Type B pancreatic cell (in vitro differentiated cells): ENCODE measurements around the gene UBE2D2. TPM values are rescaled to one million over a fixed set of nuclear protein-coding genes. Genes with fewer than 3 reads are reported as not detected.
A peak's percentile ranks its signal among the peaks of the same experiment; 100 is the strongest.

Source experiments
- DNase-seq: peaks from one replicate; pipeline ENCODE4 v3.0.0; 2021; ENCODE audit warnings: mixed read lengths; ENCODE audit not compliant: unreplicated experiment; ENCODE audit errors: extremely low spot score
- H3K27ac Mint-ChIP-seq: 2 replicates; pipeline ENCODE4 v1.8.0; 2021; ENCODE audit warnings: mild to moderate bottlenecking, mixed read lengths
- H3K27me3 Mint-ChIP-seq: 2 replicates; pipeline ENCODE4 v1.8.0; 2021; ENCODE audit warnings: mixed read lengths
- H3K36me3 Mint-ChIP-seq: 2 replicates; pipeline ENCODE4 v1.8.0; 2021; ENCODE audit warnings: mixed read lengths
- H3K4me1 Mint-ChIP-seq: one replicate; pipeline ENCODE4 v1.8.0; 2021; ENCODE audit warnings: mixed read lengths; ENCODE audit not compliant: unreplicated experiment
- H3K4me3 Mint-ChIP-seq: 2 replicates; pipeline ENCODE4 v1.8.0; 2021; ENCODE audit warnings: mild to moderate bottlenecking, mixed read lengths
- H3K9me3 Mint-ChIP-seq: 2 replicates; pipeline ENCODE4 v1.8.0; 2021; ENCODE audit warnings: mixed read lengths
- total RNA-seq: library from RNA; stranded (reverse); gene quantifications from 2 replicates; pipeline ENCODE4 v1.2.1, GENCODE V29; 2021; ENCODE audit warnings: low replicate concordance
- TF ChIP-seq, protein P1 (sequence below): fragments of 200-600 bp; sonication (generic); conservative IDR thresholded peaks from 2 replicates; pipeline ENCODE4 v1.5.0; 2021; ENCODE audit warnings: antibody characterized with exemption, mild to moderate bottlenecking

The UBE2D2 gene
- total RNA-seq, 1 donor from 2014 or later, result 140 TPM

DNA sequence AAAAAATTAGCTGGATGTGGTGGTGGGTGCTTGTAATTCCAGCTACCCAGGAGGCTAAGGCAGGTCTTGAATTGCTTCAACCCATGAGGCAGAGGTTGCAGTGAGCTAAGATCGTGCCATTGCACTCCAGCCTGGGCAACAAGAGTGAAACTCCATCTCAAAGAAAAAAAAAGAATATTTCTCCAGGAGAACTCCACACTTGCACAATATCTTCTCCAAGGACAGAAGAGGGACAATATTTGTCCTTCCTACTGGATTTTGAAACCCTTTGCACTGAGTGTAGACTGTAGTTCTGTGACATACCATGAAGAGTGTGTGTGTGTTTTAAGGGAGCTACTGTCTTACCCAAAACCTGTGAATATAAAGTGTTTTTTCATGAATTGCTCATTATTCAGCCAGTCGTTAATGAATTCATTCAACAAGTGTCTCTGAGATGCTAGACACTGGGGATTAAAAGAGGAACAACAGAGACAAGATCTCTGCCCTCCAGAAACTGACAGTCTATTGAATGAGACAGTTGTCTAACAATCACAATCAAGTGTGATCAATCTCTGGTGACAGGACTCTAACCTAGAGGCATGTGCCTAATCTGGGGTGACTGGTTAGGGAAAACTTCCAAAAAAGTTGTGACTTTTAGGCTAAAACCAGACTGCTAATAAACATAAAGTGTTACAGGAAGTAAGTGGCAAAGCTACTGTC is 9.8 kb upstream of the UBE2D2 start:
- Mint-ChIP-seq H3K27ac (no peak overlapping the region), H3K9me3 (no peaks in the 10 kb centered on the region), H3K4me1 (peaks cover 5% of the 10 kb centered on the region), H3K27me3 (no peaks in the 10 kb centered on the region), H3K36me3 (peaks cover 3% of the 10 kb centered on the region), H3K4me3 (no peak overlapping the region)
- DNase-seq, result no peak
- TF ChIP-seq, protein P1, sequence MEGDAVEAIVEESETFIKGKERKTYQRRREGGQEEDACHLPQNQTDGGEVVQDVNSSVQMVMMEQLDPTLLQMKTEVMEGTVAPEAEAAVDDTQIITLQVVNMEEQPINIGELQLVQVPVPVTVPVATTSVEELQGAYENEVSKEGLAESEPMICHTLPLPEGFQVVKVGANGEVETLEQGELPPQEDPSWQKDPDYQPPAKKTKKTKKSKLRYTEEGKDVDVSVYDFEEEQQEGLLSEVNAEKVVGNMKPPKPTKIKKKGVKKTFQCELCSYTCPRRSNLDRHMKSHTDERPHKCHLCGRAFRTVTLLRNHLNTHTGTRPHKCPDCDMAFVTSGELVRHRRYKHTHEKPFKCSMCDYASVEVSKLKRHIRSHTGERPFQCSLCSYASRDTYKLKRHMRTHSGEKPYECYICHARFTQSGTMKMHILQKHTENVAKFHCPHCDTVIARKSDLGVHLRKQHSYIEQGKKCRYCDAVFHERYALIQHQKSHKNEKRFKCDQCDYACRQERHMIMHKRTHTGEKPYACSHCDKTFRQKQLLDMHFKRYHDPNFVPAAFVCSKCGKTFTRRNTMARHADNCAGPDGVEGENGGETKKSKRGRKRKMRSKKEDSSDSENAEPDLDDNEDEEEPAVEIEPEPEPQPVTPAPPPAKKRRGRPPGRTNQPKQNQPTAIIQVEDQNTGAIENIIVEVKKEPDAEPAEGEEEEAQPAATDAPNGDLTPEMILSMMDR, result no peak

DNA sequence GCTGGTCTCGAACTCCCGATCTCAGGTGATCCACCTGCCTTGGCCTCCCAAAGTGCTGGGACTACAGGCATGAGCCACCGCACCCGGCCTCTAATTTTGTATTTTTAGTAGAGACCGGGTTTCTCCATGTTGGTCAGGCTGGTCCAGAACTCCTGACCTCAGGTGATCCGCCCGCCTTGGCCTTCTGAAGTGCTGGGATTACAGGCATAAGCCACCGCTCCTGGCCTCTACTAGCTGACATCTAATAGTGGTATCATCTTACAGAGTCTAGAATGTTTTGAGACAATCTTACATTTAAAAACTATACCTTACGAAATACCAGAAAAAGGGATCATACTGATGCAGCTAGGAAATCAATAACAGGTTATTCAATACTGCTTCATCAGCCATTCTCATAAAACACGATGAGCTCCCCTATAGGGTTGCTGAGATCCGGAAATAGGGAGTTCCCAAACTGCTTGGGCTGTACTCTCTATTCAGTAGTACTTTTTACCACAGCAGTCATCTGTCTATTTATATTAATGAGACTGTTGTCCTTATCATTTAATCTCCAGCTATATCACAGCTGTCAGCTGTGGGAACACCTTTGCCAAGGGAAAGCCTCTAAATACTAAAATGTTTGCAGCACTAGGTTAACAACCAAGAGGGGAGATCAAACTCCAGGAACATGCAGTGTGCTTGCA is 8.1 kb upstream of the UBE2D2 start:
- Mint-ChIP-seq H3K36me3 (peaks cover 3% of the 10 kb centered on the region), H3K4me1 (peaks cover 5% of the 10 kb centered on the region), H3K9me3 (no peaks in the 10 kb centered on the region), H3K27me3 (no peaks in the 10 kb centered on the region), H3K4me3 (no peak overlapping the region), H3K27ac (no peak overlapping the region)
- TF ChIP-seq, protein P1, result no peak
- DNase-seq, result no peak

DNA sequence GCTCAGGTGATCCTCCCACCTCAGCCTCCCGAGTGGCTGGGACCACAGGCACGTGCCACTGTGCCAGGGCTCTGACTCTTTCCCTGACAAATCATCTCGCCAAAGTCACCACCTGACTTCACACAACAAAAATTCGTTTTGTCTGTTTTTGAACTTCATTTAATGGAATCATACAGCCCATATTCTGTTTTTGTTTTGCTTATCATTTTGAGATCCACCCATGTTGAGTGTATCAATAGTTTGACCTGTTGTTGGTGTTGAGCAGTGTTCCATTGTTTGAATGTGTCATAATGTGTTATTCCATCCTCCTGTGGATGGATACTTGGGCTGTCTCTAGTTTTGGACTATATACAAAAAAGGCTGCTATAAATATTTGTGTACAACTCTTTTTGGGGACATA is 6.9 kb upstream of the UBE2D2 start:
- no peaks in the 10 kb centered on the region for H3K27me3 Mint-ChIP-seq
- TF ChIP-seq, protein P1, result no peak
- peaks cover 5% of the 10 kb centered on the region for H3K4me1 Mint-ChIP-seq
- no peak for DNase-seq
- no peaks in the 10 kb centered on the region for H3K36me3 Mint-ChIP-seq
- no peak overlapping the region for H3K4me3 Mint-ChIP-seq
- H3K9me3 Mint-ChIP-seq, result no peaks in the 10 kb centered on the region
- H3K27ac Mint-ChIP-seq, result no peak overlapping the region

DNA sequence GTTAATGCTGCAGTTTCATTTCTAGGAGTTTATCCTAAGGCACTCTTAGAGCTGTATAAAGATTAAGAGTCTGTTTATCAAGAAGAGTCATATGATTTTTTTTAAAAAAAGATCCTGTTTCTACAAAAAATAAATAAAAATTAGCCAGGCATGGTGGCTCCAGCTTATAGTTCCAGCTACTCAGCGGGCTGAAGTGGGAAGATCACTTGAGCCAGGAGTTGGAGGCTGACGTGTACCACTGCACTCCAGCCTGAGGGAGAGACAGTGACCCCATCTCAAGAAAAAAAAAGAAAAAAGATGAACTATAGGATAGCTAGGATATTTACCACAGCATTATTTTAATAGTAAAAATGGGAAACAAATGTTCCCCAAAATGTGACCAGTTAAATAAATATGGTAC is 3.3 kb upstream of the UBE2D2 start:
- H3K4me1 Mint-ChIP-seq, result peaks cover 12% of the 10 kb centered on the region
- peaks cover 6% of the 10 kb centered on the region for H3K36me3 Mint-ChIP-seq
- no peaks in the 10 kb centered on the region for H3K9me3 Mint-ChIP-seq
- no peaks in the 10 kb centered on the region for H3K27me3 Mint-ChIP-seq
- no peak overlapping the region for H3K27ac Mint-ChIP-seq
- no peak overlapping the region for H3K4me3 Mint-ChIP-seq
- no peak for DNase-seq
- TF ChIP-seq, protein P1, result no peak

DNA sequence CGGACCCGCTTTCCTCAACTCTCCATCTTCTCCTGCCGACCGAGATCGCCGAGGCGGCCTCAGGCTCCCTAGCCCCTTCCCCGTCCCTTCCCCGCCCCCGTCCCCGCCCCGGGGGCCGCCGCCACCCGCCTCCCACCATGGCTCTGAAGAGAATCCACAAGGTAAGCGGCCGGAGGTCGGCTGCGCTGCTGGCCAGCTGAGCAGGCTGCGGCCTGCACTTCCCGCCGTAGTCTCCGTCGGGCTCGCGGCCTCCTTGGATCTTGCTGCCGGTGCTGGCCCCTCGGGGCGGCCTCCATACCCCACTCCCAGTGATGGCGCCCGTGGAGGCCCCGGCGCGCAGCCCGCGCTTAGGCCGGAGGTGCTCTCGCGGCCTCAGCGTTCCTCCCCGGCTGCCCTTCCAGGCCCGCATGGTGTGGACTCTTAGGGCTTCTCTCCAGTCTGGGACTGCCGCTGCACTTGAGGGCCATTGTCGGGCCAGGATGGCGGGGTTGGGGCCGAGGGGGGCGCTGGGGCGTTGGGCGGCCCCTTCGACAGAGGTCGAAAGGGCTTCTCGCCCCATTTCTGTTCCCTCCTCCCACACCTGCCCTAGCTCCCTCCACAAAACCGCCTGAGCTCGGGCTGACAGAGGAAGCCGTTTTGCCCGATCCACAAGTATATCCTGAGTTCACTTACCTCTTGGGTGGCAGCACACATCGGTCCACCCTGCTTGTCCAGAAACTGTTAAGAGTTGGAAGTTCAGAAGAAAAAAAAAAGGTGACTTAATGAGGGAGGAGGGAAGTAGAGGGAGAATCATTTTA is 714 bp downstream of the UBE2D2 start:
- Mint-ChIP-seq H3K27ac (peak overlapping the region; percentile 91), H3K4me3 (peak overlapping the region; percentile 92), H3K36me3 (peaks cover 23% of the 10 kb centered on the region), H3K27me3 (no peaks in the 10 kb centered on the region), H3K9me3 (no peaks in the 10 kb centered on the region), H3K4me1 (peaks cover 27% of the 10 kb centered on the region)
- TF ChIP-seq, protein P1, result no peak
- DNase-seq, result peak; percentile 76
